Measurements from ENCODE around the gene KISS1. TPM values are rescaled to one million over a fixed set of nuclear protein-coding genes. Genes with fewer than 3 reads are reported as not detected.

Gene KISS1
- total RNA-seq, 1 experiment from 2014 or later, result 0.35 TPM

DNA sequence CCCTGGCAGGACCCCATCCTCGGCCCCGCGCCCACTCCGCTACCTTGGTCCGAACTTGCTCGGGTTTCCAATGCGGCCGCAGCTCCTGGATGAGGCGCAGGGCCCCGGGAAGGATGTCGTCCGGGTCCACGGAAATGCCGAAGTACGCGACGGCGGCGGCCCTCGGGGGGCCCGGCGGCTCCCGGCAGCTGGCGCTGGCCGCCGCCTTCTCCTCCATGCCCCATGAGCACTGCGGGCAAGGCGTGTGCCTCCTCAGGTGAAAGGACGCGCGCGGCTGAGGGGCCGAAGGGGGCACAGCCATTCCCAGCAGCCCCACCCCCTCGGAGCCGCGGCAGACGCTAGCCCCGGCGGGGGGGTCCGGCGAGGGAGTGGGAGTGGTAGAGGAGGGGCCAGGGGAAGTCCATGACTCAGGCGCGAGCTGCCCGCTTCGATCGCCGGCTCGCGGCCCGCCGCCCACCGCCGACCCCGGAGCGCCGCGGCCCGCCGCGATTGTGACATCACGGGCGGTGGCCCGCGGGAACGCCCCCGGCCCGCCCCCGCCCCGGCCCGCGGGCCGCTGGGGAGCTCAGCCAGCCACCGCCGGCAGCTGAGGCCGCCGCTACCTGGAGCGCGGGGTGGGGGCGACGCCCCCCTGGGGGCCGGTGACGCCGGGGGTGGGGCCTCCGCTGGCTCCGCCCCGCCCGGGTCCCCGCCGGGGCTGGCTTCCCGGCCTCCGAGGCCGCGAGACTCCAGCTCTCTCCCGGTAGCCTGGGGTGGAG is 44.6 kb downstream of the KISS1 start, which contains the start of gene ETNK2:
TSS of gene ETNK2 (minus strand) at position 493 of the 758 bp plus-strand sequence. CDS start at position 301, 192 bp downstream.
- peak; percentile 66 for DNase-seq (ENCODE audit: low spot score)
- Mint-ChIP-seq H3K9me3 (no peaks in the 10 kb centered on the region), H3K27me3 (ENCODE audit: low read depth) (peaks cover 29% of the 10 kb centered on the region), H3K36me3 (no peaks in the 10 kb centered on the region), H3K4me3 (peak within 1 kb of the TSS; percentile 73), H3K4me1 (peaks cover 39% of the 10 kb centered on the region), H3K27ac (no peak within 1 kb of the TSS)
- TF ChIP-seq, protein P1, sequence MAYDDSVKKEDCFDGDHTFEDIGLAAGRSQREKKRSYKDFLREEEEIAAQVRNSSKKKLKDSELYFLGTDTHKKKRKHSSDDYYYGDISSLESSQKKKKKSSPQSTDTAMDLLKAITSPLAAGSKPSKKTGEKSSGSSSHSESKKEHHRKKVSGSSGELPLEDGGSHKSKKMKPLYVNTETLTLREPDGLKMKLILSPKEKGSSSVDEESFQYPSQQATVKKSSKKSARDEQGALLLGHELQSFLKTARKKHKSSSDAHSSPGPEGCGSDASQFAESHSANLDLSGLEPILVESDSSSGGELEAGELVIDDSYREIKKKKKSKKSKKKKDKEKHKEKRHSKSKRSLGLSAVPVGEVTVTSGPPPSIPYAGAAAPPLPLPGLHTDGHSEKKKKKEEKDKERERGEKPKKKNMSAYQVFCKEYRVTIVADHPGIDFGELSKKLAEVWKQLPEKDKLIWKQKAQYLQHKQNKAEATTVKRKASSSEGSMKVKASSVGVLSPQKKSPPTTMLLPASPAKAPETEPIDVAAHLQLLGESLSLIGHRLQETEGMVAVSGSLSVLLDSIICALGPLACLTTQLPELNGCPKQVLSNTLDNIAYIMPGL (CRISPR knock-in tag; IDR thresholded peaks at IDR 0.05), result peak; percentile 57; the same call in 1 of the 2 replicates
- TF ChIP-seq OVOL2 (CRISPR knock-in tag; IDR thresholded peaks at IDR 0.05; ENCODE audit: borderline replicate concordance), result no peak
- peak; percentile 91 for TF ChIP-seq ZNF423 (CRISPR knock-in tag; IDR thresholded peaks at IDR 0.05)
- TF ChIP-seq NR3C1 (CRISPR knock-in tag; conservative IDR thresholded peaks at IDR 0.05; ENCODE audit: low read depth), result 0 out of 2 replicates have a peak, but pooled peaks have one; percentile 10
- TF ChIP-seq FOXP1 (CRISPR knock-in tag; IDR thresholded peaks at IDR 0.05; ENCODE audit: borderline replicate concordance), result 0 out of 2 replicates have a peak, but pooled peaks have one; percentile 33
- TF ChIP-seq, protein P2, sequence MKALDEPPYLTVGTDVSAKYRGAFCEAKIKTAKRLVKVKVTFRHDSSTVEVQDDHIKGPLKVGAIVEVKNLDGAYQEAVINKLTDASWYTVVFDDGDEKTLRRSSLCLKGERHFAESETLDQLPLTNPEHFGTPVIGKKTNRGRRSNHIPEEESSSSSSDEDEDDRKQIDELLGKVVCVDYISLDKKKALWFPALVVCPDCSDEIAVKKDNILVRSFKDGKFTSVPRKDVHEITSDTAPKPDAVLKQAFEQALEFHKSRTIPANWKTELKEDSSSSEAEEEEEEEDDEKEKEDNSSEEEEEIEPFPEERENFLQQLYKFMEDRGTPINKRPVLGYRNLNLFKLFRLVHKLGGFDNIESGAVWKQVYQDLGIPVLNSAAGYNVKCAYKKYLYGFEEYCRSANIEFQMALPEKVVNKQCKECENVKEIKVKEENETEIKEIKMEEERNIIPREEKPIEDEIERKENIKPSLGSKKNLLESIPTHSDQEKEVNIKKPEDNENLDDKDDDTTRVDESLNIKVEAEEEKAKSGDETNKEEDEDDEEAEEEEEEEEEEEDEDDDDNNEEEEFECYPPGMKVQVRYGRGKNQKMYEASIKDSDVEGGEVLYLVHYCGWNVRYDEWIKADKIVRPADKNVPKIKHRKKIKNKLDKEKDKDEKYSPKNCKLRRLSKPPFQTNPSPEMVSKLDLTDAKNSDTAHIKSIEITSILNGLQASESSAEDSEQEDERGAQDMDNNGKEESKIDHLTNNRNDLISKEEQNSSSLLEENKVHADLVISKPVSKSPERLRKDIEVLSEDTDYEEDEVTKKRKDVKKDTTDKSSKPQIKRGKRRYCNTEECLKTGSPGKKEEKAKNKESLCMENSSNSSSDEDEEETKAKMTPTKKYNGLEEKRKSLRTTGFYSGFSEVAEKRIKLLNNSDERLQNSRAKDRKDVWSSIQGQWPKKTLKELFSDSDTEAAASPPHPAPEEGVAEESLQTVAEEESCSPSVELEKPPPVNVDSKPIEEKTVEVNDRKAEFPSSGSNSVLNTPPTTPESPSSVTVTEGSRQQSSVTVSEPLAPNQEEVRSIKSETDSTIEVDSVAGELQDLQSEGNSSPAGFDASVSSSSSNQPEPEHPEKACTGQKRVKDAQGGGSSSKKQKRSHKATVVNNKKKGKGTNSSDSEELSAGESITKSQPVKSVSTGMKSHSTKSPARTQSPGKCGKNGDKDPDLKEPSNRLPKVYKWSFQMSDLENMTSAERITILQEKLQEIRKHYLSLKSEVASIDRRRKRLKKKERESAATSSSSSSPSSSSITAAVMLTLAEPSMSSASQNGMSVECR (CRISPR knock-in tag; IDR thresholded peaks at IDR 0.05; ENCODE audit: borderline replicate concordance), result peak; percentile 51; the same call in 1 of the 2 replicates
- no peak for TF ChIP-seq GTF2I (CRISPR knock-in tag; conservative IDR thresholded peaks at IDR 0.05)
- no peak for TF ChIP-seq ZNF219 (CRISPR knock-in tag; IDR thresholded peaks at IDR 0.05; ENCODE audit: borderline replicate concordance)
- TF ChIP-seq, protein P3, sequence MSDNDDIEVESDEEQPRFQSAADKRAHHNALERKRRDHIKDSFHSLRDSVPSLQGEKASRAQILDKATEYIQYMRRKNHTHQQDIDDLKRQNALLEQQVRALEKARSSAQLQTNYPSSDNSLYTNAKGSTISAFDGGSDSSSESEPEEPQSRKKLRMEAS (CRISPR knock-in tag; IDR thresholded peaks at IDR 0.05), result no peak
- TF ChIP-seq TCF7 (CRISPR knock-in tag; IDR thresholded peaks at IDR 0.05; ENCODE audit: low read depth), result no peak
- 0 out of 2 replicates have a peak, but pooled peaks have one; percentile 70 for TF ChIP-seq RELA (CRISPR knock-in tag; IDR thresholded peaks at IDR 0.05; ENCODE audit: borderline replicate concordance)
- ATAC-seq, result peak; percentile 29
- CTCF ChIA-PET, result interaction anchor here (0.6 to 3.1 kb wide), 19 partner anchors 8 to 648 kb away, joined by 3 to 29 read pairs (median 4); partner anchors contain the start of gene GOLT1A
- POLR2A ChIA-PET, result interaction anchor here (1.3 to 1.8 kb wide), 4 partner anchors 11 to 71 kb away, joined by 3 to 5 read pairs (median 4); no protein-coding TSS in a partner anchor

DNA sequence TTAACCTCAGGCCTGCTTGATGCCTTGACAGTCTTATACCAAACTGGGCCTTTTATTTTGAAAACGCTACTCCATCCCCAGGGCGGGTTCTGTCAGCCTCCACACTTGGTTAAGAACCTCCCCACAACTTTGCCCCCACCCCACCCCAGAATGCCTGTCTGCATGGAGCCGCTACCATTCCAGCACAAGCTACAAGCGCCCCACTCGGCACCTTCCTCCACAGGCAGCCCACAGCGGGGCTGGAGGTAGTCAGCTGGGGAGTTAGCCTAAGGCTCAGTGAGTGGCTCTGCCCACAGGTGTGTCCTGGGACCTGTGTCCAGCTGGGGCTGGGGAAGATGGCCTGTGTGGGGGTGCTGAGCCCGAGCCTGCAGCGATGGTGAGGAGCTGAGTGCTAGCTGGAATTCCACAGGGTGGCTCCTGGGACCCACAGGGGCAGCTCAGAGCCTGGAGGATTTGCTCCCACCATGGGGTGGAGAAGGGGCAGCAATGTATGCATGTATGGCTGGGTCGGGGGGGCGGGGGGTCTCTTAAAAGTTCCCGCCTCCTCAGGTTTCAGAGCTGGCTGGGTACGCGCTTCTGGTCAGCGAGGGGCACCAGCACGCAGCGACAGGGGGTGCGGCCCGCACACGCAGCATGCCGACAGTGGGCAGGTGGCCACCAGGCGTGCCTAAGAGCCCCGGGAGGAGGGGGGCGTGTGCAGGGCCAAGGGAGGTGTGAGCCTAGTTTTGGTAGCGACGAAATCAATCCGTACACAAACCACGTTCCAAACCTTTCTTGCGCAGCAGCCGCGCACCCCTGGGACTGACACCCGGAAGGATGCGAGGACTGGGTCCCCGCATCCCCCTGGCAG is 45.4 kb downstream of the KISS1 start:
- Mint-ChIP-seq H3K4me3 (peak overlapping the region; percentile 73), H3K9me3 (no peaks in the 10 kb centered on the region), H3K4me1 (peaks cover 45% of the 10 kb centered on the region), H3K27me3 (ENCODE audit: low read depth) (peaks cover 29% of the 10 kb centered on the region), H3K36me3 (no peaks in the 10 kb centered on the region), H3K27ac (no peak overlapping the region)
- ATAC-seq (peak; percentile 2; the same call in 1 of the 2 replicates), DNase-seq (ENCODE audit: low spot score) (peak; percentile 43)
- ChIA-PET POLR2A (interaction anchor here (0.6 to 1.8 kb wide), 6 partner anchors 12 to 510 kb away, joined by 3 to 5 read pairs (median 4); no protein-coding TSS in a partner anchor), CTCF (interaction anchor here (0.6 to 3.1 kb wide), 14 partner anchors 9 to 290 kb away, joined by 3 to 29 read pairs (median 7); partner anchors contain the start of gene GOLT1A)
- TF ChIP-seq, protein P4, sequence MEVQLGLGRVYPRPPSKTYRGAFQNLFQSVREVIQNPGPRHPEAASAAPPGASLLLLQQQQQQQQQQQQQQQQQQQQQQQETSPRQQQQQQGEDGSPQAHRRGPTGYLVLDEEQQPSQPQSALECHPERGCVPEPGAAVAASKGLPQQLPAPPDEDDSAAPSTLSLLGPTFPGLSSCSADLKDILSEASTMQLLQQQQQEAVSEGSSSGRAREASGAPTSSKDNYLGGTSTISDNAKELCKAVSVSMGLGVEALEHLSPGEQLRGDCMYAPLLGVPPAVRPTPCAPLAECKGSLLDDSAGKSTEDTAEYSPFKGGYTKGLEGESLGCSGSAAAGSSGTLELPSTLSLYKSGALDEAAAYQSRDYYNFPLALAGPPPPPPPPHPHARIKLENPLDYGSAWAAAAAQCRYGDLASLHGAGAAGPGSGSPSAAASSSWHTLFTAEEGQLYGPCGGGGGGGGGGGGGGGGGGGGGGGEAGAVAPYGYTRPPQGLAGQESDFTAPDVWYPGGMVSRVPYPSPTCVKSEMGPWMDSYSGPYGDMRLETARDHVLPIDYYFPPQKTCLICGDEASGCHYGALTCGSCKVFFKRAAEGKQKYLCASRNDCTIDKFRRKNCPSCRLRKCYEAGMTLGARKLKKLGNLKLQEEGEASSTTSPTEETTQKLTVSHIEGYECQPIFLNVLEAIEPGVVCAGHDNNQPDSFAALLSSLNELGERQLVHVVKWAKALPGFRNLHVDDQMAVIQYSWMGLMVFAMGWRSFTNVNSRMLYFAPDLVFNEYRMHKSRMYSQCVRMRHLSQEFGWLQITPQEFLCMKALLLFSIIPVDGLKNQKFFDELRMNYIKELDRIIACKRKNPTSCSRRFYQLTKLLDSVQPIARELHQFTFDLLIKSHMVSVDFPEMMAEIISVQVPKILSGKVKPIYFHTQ (CRISPR knock-in tag; IDR thresholded peaks at IDR 0.05), result no peak
- TF ChIP-seq, protein P5, sequence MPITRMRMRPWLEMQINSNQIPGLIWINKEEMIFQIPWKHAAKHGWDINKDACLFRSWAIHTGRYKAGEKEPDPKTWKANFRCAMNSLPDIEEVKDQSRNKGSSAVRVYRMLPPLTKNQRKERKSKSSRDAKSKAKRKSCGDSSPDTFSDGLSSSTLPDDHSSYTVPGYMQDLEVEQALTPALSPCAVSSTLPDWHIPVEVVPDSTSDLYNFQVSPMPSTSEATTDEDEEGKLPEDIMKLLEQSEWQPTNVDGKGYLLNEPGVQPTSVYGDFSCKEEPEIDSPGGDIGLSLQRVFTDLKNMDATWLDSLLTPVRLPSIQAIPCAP (CRISPR knock-in tag; IDR thresholded peaks at IDR 0.05), result 0 out of 2 replicates have a peak, but pooled peaks have one; percentile 23
- no peak for TF ChIP-seq SOX15 (CRISPR knock-in tag; IDR thresholded peaks at IDR 0.05)
